Liver (tissue), 3 donors: Measurements from ENCODE around the gene MED12L.

Experiments
- CTCF ChIP-seq: fragments of 150-350 bp; IDR thresholded peaks from 2 replicates; pipeline ENCODE4 v1.5.1; 2017; ENCODE audit warnings: improper control_type of control experiment, low read depth, low read length; ENCODE audit not compliant: missing input control
- JUND ChIP-seq, 2 donors: IDR thresholded peaks; 2 replicates each; pipeline ENCODE4 v1.6.1; 2016; ENCODE audit warnings: antibody characterized with exemption in 2 of 2
- SP1 ChIP-seq: IDR thresholded peaks from 2 replicates; pipeline ENCODE4 v1.6.1; 2018; ENCODE audit warnings: antibody characterized with exemption, mild to moderate bottlenecking
- TAF1 ChIP-seq: conservative IDR thresholded peaks from 2 replicates; pipeline ENCODE4 v1.6.1; 2016; ENCODE audit warnings: antibody characterized with exemption, mild to moderate bottlenecking
- donor health status: healthy.
- donor health status: healthy.

GRCh38 chr3:151224268-151224866 is 138.9 kb downstream of the MED12L start:
- TF ChIP-seq SP1 = peak; percentile 27
- TF ChIP-seq JUND (IDR thresholded peaks at IDR 0.05) = no peak
- TF ChIP-seq CTCF = no peak
- no peak for TF ChIP-seq TAF1
